Adrenal gland (tissue), 12 donors: Measurements from ENCODE around the gene GPC6. TPM values are rescaled to one million over a fixed set of nuclear protein-coding genes. Genes with fewer than 3 reads are reported as not detected.

ENCODE experiments used
- DNase-seq, 7 donors: peaks; one replicate each; pipeline ENCODE4 v3.0.0-alpha.2; 2019 to 2020
- H3K27ac ChIP-seq, 5 donors: fragments of 200-600 bp; sonication (generic) in 4 of 5; 1 replicate in 3 of 5; 2 replicates in 2 of 5; pipeline versions ENCODE4 v1.5.1 to v1.8.0; 2016 to 2020; ENCODE audit warnings: mild to moderate bottlenecking in 1 of 5
- H3K27me3 ChIP-seq: fragments of 200-600 bp; 2 replicates; pipeline ENCODE4 v1.8.0; 2021
- H3K36me3 ChIP-seq, 2 donors: fragments of 200-600 bp; replicated peaks in 1 of 2; 1 replicate in 1 of 2; 2 replicates in 1 of 2; pipeline versions ENCODE4 v1.5.1 to v1.8.0; 2018 to 2022
- H3K4me1 ChIP-seq, 2 donors: fragments of 200-600 bp; replicated peaks in 1 of 2; 1 replicate in 1 of 2; 2 replicates in 1 of 2; pipeline versions ENCODE4 v1.5.1 to v1.8.0; 2018 to 2021
- H3K4me3 ChIP-seq, 4 donors: fragments of 200-600 bp; sonication (generic) in 3 of 4; one replicate each; pipeline ENCODE4 v1.5.1; 2016 to 2018
- H3K9me3 ChIP-seq, 3 donors: fragments of 200-600 bp; sonication (generic) in 1 of 3; replicated peaks in 1 of 3; 1 replicate in 2 of 3; 2 replicates in 1 of 3; pipeline versions ENCODE4 v1.5.1 to v1.8.0; 2016 to 2021
- POLR2A ChIP-seq, 2 donors: fragments of 450-650 bp; IDR thresholded peaks; one replicate each; pipeline ENCODE4 v1.6.1; 2017; ENCODE audit warnings: antibody characterized with exemption in 2 of 2, mild to moderate bottlenecking in 2 of 2, moderate library complexity in 1 of 2
- WGBS, 4 donors: extraction: QIAGEN DNeasy Blood & Tissue Kit in 2 of 4; methylation state at CpG; one replicate each; pipeline versions ENCODE4 v1.1.5 to v1.1.7; 2013 to 2017; 5-methylcytosine and 5-hydroxymethylcytosine counted together
- intact Hi-C, 2 donors: fragments of 100-400 bp; cut with DNase I; formaldehyde crosslinking; loops; one replicate each; pipeline versions ENCODE4 v1.14.1 to v1.15.0; 2022 to 2023
- polyA plus RNA-seq, 3 donors: library from polyadenylated mRNA; stranded (reverse); fragments of 200-250 nt in 2 of 3; fragments of 350-450 nt in 1 of 3; fragmentation: Illumina TruSeq in 1 of 3; extraction: RNeasy Lipid Tissue Mini Kit (QIAGEN cat#74804) in 1 of 3; gene quantifications; one replicate each; pipeline ENCODE4 v1.2.3, GENCODE V29; 2013 to 2014
- total RNA-seq, 9 donors: library from RNA; depleted of rRNA in 4 of 9; stranded (reverse); fragments of >200 nt in 4 of 9; fragments of 120-200 nt in 1 of 9; fragmentation: NEBNext Ultra II Directional in 1 of 9; extraction: Animal tissue kit (Norgen Biotek cat#: 25700) in 1 of 9; gene quantifications; one replicate each; pipeline versions ENCODE4 v1.1.0 to v1.2.4, GENCODE V29; 2013 to 2023
- TF ChIP-seq, protein P1 (sequence below), 6 experiments: fragments of 450-650 bp in 4 of 6; fragments of 200-600 bp in 2 of 6; sonication (generic) in 1 of 6; IDR thresholded peaks; 1 replicate in 5 of 6; 2 replicates in 1 of 6; pipeline versions ENCODE4 v1.5.1 to v1.8.0; 2016 to 2021; ENCODE audit warnings: antibody characterized with exemption in 6 of 6, mild to moderate bottlenecking in 2 of 6, moderate library complexity in 1 of 6
- donor health status: healthy with polysubstance abuse.
- donor health status: Bipolar disorder and iron deficiency.
- donor health status: DM: yes; HTN: yes; CAD: no.
- donor health status: DM: no; HTN: no; CAD: no.
- donor health status: DM: no; HTN: no; CAD: no.
- donor health status: DM: yes; HTN: yes; CAD: no.

The GPC6 gene
- total and polyA plus RNA-seq, 12 donors = 0.37 to 62.3 (median 2.5) TPM

DNA sequence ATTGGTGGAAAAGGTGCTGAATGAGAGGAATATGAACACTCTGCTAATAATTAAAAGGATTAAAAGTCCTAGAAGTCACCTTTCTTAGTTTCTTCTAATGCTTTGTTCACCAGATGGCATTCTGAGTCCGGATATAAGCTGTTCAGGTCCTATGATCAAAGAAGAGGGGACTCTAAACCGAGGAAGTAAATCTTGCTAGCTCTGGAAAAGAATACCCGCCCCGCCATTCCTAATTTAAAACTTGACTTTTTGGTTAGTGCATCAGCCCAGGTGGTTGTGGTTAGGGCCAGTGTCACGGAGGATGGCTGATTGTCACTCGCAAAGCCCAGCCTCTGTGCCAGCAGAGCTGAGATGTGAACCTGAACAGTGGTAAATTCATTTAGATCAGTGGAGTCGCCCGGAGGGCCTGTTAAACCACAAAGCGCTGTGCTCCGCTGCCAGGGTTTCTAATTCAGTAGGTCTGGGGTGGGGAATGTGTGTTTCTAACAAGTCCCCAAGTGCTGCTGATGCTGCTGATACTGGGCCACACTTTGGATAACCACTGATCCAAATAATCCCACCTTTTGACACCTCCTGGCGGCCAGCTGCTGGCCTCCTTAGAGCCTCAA is 827.5 kb downstream of the GPC6 start:
- peak in 1 of 7 donors; percentile 59 for DNase-seq

DNA sequence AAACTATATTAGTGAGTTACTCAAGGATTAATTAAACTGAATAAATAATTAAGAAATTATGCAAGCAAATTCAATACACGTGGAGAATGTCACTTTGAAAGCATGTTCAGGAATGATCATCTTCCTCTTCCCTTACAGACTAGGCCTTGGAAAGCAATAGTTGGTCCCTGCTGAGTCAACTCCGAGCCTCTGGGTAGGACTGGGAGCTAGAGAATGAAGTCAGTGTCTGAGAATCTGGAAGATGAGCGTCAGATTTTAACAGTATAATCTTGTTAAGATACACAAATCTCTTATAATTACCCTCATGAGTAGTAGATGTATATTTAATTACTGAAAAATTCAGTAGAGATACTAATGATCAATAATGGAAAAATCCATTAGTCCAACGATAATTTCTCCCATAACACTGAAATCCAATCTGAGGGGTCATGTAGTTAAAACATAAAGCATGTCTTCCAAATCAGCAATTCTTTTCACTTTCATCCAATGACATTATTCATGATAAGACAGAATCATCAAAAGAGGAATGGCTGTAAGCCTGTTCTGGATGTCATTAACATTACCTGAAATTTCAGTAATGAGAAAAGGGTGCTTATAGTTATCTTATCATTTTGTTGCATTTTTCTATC is 829.9 kb downstream of the GPC6 start:
- Histone ChIP-seq H3K27me3 (no peaks in the 10 kb centered on the region), H3K36me3 (no peaks in the 10 kb centered on the region), H3K4me1 (no peaks in the 10 kb centered on the region), H3K9me3 (no peaks in the 10 kb centered on the region), H3K4me3 (no peak overlapping the region), H3K27ac (no peak overlapping the region)
- intact Hi-C loops = no loop called here
- TF ChIP-seq POLR2A (IDR thresholded peaks at IDR 0.05) = no peak
- TF ChIP-seq, protein P1, sequence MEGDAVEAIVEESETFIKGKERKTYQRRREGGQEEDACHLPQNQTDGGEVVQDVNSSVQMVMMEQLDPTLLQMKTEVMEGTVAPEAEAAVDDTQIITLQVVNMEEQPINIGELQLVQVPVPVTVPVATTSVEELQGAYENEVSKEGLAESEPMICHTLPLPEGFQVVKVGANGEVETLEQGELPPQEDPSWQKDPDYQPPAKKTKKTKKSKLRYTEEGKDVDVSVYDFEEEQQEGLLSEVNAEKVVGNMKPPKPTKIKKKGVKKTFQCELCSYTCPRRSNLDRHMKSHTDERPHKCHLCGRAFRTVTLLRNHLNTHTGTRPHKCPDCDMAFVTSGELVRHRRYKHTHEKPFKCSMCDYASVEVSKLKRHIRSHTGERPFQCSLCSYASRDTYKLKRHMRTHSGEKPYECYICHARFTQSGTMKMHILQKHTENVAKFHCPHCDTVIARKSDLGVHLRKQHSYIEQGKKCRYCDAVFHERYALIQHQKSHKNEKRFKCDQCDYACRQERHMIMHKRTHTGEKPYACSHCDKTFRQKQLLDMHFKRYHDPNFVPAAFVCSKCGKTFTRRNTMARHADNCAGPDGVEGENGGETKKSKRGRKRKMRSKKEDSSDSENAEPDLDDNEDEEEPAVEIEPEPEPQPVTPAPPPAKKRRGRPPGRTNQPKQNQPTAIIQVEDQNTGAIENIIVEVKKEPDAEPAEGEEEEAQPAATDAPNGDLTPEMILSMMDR (IDR thresholded peaks at IDR 0.05) = no peak
- WGBS, 4 donors = 72 to 83% (median 78%) methylated on average over 4 of the region's 4 CpGs
- DNase-seq = no peak

More for the DNA sequence above, 827.5 kb downstream of the GPC6 start:
- TF ChIP-seq, protein P1 (IDR thresholded peaks at IDR 0.05) = no peak
- no peak for TF ChIP-seq POLR2A (IDR thresholded peaks at IDR 0.05)
- no peaks in the 10 kb centered on the region for H3K36me3 ChIP-seq
- no peak overlapping the region for H3K4me3 ChIP-seq
- no peaks in the 10 kb centered on the region for H3K4me1 ChIP-seq
- no peaks in the 10 kb centered on the region for H3K27me3 ChIP-seq
- 84 to 90% (median 88%) methylated on average over 10 to 11 of the region's 11 CpGs for WGBS, 4 donors
- no peaks in the 10 kb centered on the region for H3K9me3 ChIP-seq
- intact Hi-C loops = no loop called here
- no peak overlapping the region for H3K27ac ChIP-seq

DNA sequence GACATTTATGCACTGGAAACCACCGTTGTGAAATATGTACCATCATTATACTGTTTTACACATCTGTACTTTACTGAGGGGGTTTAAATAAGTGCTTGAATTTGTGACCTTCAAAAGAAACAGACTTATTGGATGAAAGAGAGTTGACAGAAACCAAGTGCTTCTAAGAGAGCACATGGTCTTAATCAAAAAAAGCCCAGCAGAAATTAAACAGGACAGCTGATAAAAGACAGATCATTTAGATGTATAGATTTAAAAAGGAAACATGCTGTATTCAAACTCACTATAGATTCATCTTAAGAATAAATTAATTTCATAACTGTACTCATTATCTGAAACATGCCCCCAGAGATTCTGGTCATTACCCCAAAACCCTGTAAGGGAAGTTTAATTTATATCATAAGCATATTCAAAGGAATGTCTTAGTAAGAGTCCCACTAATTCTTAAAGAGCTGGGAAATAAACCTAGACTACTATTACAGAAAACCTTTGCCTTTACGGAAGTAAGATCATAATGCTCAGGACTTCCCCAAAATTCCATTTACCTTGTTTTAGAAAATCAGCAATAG is 831.1 kb downstream of the GPC6 start:
- no peak for DNase-seq
- intact Hi-C loops = no loop called here
- Histone ChIP-seq H3K9me3 (no peaks in the 10 kb centered on the region), H3K27me3 (no peaks in the 10 kb centered on the region), H3K36me3 (no peaks in the 10 kb centered on the region), H3K4me3 (no peak overlapping the region), H3K4me1 (no peaks in the 10 kb centered on the region), H3K27ac (no peak overlapping the region)
- 73 to 79% (median 74%) methylated on average over 2 of the region's 2 CpGs for WGBS, 4 donors
- TF ChIP-seq POLR2A (IDR thresholded peaks at IDR 0.05) = no peak
- TF ChIP-seq, protein P1 (IDR thresholded peaks at IDR 0.05) = no peak

DNA sequence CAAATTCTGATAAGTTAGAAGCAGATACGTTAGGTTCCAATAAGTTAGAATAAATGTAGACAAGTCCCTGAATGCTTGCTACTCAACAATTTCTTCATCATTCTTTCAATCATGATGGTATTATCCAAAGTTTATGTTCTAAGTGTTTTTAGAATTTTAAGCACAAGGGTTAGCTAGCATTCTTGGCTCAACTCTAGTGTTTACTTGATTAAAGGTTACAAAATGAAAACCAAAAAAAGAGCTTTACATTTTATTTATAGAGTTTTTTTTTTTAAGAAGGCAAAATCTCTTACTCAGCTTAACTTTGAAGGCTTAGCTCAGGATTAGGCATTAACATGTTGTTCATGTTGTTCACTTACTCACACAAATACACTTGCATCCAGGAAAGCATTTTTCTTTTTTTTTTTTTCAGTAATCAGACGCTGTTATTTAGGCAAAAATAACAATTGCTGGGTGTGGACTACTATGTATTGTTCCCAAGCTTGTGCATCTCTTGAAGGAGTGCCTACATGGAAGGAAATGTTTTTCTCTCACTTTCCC is 832.3 kb downstream of the GPC6 start:
- no peak overlapping the region for H3K4me3 ChIP-seq
- no peaks in the 10 kb centered on the region for H3K27me3 ChIP-seq
- H3K4me1 ChIP-seq = no peaks in the 10 kb centered on the region
- intact Hi-C loops = no loop called here
- H3K9me3 ChIP-seq = no peaks in the 10 kb centered on the region
- H3K27ac ChIP-seq = no peak overlapping the region
- 58 to 65% (median 61%) methylated on average over 2 of the region's 2 CpGs for whole genome bisulfite sequencing, 4 donors
- DNase-seq = no peak
- no peak for TF ChIP-seq POLR2A (IDR thresholded peaks at IDR 0.05)
- no peaks in the 10 kb centered on the region for H3K36me3 ChIP-seq
